Measurements from ENCODE around the gene IFNAR2.

- TF ChIP-seq POLR2AphosphoS5 (IDR thresholded peaks at IDR 0.05) (no peak), CTCF (IDR thresholded peaks at IDR 0.05) (no peak)
These were observed 27.5 kb downstream of the IFNAR2 start for GRCh38 chr21:33257094-33257803.
